Measurements from ENCODE around the gene CC2D1B. TPM values are rescaled to one million over a fixed set of nuclear protein-coding genes. Genes with fewer than 3 reads are reported as not detected.

The CC2D1B gene
- total RNA-seq, 2 donors from 2014 or later: 33.7 to 34.3 TPM

GRCh38 chr1:52403566-52404115, 37.6 kb upstream of the CC2D1B start:
- DNase-seq (ENCODE audit: low spot score) (no peak), ATAC-seq (ENCODE audit: insufficient number of reproducible peaks, low FRiP score, low read depth) (no peak)
- TF ChIP-seq CTCF (IDR thresholded peaks at IDR 0.05): no peak
- Histone ChIP-seq H3K4me3 (peak overlapping the region; percentile 95), H3K4me1 (ENCODE audit: control insufficient read depth in 1 of 2, low read depth in 2 of 2) (peaks cover 14 to 24% of the 10 kb centered on the region in 2 donors), H3K36me3 (peaks cover 4% of the 10 kb centered on the region), H3K27me3 (replicated peaks; ENCODE audit: insufficient read depth) (no peaks in the 10 kb centered on the region), H3K9me3 (no peaks in the 10 kb centered on the region), H3K27ac (peak overlapping the region in 1 of 2 donors; percentile 82)

GRCh38 chr1:52402860-52403240, 36.8 kb upstream of the CC2D1B start:
- ATAC-seq (ENCODE audit: insufficient number of reproducible peaks, low FRiP score, low read depth): no peak
- Histone ChIP-seq H3K4me1 (ENCODE audit: control insufficient read depth in 1 of 2, low read depth in 2 of 2) (peaks cover 14 to 24% of the 10 kb centered on the region in 2 donors), H3K9me3 (no peaks in the 10 kb centered on the region), H3K27ac (no peak overlapping the region), H3K4me3 (no peak overlapping the region), H3K27me3 (replicated peaks; ENCODE audit: insufficient read depth) (no peaks in the 10 kb centered on the region), H3K36me3 (no peaks in the 10 kb centered on the region)
- no peak for TF ChIP-seq CTCF (IDR thresholded peaks at IDR 0.05)
- DNase-seq (ENCODE audit: low spot score): no peak

- DNase-seq (ENCODE audit: low spot score): no peak
- TF ChIP-seq CTCF (IDR thresholded peaks at IDR 0.05): no peak
- no peak for ATAC-seq (ENCODE audit: insufficient number of reproducible peaks, low FRiP score, low read depth)
Observed at GRCh38 chr1:52400131-52400530, 34.1 kb upstream of the CC2D1B start.

GRCh38 chr1:52399629-52400028, 33.6 kb upstream of the CC2D1B start:
- Histone ChIP-seq H3K27me3 (replicated peaks; ENCODE audit: insufficient read depth) (no peaks in the 10 kb centered on the region), H3K27ac (no peak overlapping the region), H3K36me3 (no peaks in the 10 kb centered on the region), H3K4me3 (no peak overlapping the region), H3K9me3 (no peaks in the 10 kb centered on the region), H3K4me1 (ENCODE audit: control insufficient read depth in 1 of 2, low read depth in 2 of 2) (peaks cover 4 to 10% of the 10 kb centered on the region in 2 donors)
- ATAC-seq (ENCODE audit: insufficient number of reproducible peaks, low FRiP score, low read depth) (no peak), DNase-seq (ENCODE audit: low spot score) (no peak)
- TF ChIP-seq CTCF (IDR thresholded peaks at IDR 0.05): no peak

More at GRCh38 chr1:52400131-52400530, 34.1 kb upstream of the CC2D1B start:
- Histone ChIP-seq H3K4me3 (no peak overlapping the region), H3K36me3 (no peaks in the 10 kb centered on the region), H3K27me3 (replicated peaks; ENCODE audit: insufficient read depth) (no peaks in the 10 kb centered on the region), H3K9me3 (no peaks in the 10 kb centered on the region), H3K27ac (no peak overlapping the region), H3K4me1 (ENCODE audit: control insufficient read depth in 1 of 2, low read depth in 2 of 2) (peaks cover 5 to 11% of the 10 kb centered on the region in 2 donors)

GRCh38 chr1:52393174-52393573, 27.2 kb upstream of the CC2D1B start:
- no peaks in the 10 kb centered on the region for H3K9me3 ChIP-seq
- H3K4me3 ChIP-seq: no peak overlapping the region
- TF ChIP-seq CTCF (IDR thresholded peaks at IDR 0.05): no peak
- H3K36me3 ChIP-seq: no peaks in the 10 kb centered on the region
- H3K27ac ChIP-seq: no peak overlapping the region
- DNase-seq (ENCODE audit: low spot score): no peak
- H3K4me1 ChIP-seq (ENCODE audit: control insufficient read depth in 1 of 2, low read depth in 2 of 2): no peaks in the 10 kb centered on the region
- no peak for ATAC-seq (ENCODE audit: insufficient number of reproducible peaks, low FRiP score, low read depth)
- H3K27me3 ChIP-seq (replicated peaks; ENCODE audit: insufficient read depth): no peaks in the 10 kb centered on the region
